HG03097 (cell line): Measurements from ENCODE around the gene DGCR8.

Experiments used
- ATAC-seq: cut with Tn5 transposase; IDR thresholded peaks from one replicate; pipeline ENCODE4 v1.9.1; 2021; ENCODE audit not compliant: unreplicated experiment, low FRiP score

The DGCR8 gene

DNA sequence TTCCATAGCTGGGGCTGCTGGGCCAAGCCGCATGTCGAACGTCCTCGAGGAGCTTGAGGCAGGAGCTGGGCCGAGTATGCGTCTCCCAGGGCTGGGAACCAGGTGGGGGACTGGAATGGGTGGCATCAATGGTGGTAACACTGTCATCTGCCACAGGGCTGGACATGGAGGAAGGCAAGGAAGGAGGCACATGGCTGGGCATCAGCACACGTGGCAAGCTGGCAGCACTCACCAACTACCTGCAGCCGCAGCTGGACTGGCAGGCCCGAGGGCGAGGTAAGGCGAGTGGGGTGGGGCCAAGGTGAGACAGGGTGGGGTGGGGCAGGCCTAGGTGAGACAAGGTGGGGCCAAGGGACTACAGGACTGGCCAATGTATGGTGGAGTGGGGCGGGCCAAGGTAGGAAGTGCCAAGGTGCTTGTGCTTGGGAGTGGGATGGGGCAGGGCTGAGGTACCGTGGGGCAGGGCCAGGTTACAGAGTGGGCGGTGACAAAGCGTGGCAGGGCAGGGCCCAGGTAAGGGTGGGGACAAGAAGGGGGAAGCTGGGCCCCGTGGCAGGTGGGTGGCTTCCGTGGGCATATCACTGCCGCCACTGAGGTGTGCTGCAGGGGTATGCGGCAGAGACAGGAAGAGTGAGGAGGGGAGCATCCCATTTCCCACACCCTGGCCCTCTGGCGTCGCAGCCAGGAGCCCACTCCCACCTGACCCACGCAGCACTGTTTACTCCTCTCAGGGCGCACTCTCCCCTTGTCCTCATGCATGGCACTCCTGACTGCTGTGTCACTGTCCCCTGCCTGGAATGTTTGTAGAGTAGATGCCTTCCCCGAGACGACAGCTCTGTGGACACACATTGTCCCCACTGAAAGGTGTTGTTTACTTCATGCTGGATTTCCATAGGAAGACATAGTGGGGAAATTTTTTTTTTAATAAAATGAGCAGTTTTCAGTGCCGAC lies 27.5 kb upstream of the DGCR8 start:
- no peak for ATAC-seq

DNA sequence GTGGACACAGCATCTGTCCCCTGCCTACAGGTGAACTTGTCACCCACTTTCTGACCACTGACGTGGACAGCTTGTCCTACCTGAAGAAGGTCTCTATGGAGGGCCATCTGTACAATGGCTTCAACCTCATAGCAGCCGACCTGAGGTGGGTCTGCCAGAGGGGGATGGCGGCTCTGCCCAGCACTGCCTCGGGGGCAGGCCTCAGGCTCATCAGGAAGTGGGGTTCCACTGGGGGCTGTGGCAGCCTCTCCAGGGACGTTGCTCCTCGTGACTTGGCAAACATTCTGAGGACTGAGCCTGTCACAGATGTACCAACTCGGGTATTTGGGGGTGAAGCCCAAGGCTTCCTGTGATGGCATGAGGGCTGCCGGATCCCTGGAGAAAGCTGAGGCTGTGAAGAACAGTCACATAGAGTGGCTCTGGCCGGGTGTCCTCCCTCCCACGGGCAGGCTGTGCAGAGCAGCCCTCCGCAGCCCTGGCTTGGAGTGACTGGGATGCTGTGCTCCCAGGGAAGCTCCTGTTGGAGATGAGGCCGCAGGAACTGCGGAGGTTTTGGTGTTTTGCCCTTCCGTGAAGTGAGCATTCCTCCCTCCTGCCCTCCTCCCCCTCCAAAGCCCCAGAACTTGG lies 26.5 kb upstream of the DGCR8 start:
- no peak for ATAC-seq

- ATAC-seq, result no peak
Observed at GRCh38 chr22:20054034-20054427, 26.0 kb upstream of the DGCR8 start.

- no peak for ATAC-seq
Observed at GRCh38 chr22:20054485-20054884, 25.6 kb upstream of the DGCR8 start.

DNA sequence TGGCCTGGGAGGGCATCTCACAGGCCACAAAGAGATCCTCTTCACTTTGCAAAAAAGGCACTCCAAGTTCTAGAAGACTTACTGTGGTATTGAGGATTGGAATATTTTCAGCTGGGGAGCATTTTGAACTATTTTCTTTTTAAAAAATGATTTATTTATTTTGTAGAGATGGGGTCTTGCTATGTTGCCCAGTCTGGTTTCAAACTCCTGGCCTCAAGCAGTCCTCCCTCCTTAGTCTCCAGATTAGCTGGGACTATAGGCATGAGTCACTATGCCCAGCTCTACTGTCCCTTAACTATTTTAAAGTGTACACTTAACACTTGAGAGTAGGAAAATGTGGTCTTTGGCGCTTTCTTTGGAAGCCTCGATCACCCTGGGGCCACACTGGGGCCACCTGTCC lies 24.9 kb upstream of the DGCR8 start:
- ATAC-seq, result no peak

GRCh38 chr22:20055654-20056053 lies 24.4 kb upstream of the DGCR8 start:
- ATAC-seq, result no peak

- no peak for ATAC-seq
Observed at GRCh38 chr22:20056161-20056560, 23.9 kb upstream of the DGCR8 start.

DNA sequence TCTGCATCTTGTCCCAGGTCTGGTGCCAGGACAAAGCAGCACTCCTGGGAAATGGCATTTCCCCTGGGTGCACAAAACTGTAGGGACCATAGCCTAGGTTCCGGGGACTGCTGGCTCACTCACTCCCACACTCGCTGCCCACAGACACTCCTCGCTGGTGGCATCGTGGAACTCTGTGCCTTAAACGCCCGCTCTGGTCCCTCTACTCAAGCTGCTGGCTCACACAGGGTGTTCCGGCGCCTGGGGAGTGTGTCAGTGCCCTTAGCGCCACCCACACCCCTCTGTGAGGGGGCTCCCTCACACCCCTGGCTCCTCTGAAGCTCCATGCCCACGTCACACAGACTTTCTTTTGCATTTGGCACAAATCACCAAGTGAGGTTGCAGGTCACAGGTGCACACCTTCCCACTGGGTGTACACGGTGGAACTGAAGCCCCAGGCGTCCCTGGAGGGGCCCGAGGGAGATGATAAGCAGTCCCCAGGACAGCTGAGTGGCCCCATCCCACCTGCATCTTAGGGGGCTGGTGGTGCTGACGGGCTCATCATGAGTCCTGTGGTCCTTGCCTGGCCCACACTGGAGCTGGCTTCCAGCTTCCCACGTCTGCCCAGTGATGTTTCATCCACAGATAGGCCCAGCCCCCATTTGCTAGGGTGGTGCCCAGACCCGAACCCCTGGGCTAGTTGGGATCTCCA lies 23.2 kb upstream of the DGCR8 start:
- ATAC-seq, result no peak

DNA sequence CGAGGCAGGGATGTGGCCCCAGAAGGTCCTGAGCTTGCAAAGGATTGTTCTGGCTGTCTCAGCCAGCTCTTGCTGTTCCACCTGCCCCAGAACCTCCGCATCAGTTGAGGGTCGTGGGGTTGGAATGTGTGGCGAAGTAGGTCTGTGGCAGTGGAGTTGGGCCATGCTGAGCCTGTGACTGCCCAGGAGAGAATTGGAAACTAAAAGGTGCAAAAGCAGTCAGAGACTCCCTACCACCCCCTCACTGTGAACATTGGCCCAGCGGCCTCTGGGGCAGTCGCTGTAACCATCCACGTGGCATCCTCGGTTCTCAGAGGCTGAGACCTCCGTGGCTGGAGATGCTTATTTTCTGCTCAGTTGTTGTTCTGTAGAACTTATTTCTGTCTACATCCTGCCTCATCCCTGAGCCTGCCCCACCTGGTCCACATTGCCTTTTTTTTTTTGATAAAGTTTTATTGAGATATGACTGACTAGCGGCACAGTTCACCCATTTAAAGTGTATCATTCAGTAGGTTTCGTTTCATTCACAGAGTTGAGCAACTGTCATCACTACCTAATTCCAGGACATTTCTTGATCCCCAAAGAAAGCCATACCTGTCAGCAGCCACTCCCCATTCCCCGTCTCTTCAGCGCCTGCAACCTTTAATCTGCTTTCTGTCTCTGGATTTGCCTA lies 22.3 kb upstream of the DGCR8 start:
- no peak for ATAC-seq

GRCh38 chr22:20058989-20059770 lies 20.9 kb upstream of the DGCR8 start:
- ATAC-seq, result no peak

DNA sequence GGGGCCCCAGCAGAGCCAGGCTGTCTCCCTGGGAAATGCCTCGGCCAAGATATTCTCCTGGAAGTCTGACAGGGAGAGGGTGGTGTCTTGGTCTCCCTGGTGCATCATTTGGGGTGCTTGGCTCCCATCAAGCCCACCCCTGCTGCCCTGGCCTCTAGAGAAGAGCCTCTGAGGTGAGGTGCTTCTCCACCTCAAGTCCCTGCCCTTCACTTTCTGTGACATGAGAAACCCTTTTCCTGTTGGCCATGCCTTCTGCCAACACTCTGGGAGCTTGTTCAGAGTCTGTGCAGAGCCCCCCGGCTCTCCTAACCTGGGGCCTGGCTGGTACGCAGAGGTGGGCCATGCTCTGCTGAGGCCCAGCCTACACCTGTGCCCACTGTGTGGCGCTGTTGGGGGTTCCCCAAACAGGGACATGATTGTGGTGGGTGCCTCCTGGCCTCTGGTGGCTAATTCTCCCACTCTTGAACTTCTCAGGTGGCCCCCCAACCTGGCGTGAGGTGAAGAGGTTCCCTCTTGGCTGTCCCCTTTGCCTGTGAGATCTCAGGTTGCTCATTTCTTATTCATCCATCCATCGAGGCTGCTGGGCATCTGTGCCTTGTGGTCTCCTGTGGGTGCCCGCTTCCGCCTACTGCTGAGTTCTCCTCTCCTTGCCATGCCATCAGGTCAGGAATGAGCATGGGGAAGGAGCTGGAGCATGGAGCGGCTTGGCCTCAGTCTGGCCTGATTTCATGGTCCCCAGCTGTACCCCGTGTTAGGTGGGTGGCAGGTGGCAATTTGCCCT lies 19.2 kb upstream of the DGCR8 start:
- ATAC-seq, result no peak

DNA sequence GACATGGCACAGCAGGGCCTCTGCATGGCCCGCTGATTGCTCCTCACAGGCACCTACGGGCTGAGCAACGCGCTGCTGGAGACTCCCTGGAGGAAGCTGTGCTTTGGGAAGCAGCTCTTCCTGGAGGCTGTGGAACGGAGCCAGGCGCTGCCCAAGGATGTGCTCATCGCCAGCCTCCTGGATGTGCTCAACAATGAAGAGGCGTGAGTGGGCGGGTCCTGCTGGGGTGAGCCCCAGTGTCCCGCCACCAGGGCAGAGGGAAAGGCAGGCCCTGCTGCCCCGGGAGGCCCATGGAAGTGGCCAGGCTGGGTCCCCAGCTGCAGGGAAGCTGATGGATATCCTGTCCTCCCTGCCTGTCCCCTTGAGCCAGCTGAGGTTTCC lies 18.6 kb upstream of the DGCR8 start:
- no peak for ATAC-seq

DNA sequence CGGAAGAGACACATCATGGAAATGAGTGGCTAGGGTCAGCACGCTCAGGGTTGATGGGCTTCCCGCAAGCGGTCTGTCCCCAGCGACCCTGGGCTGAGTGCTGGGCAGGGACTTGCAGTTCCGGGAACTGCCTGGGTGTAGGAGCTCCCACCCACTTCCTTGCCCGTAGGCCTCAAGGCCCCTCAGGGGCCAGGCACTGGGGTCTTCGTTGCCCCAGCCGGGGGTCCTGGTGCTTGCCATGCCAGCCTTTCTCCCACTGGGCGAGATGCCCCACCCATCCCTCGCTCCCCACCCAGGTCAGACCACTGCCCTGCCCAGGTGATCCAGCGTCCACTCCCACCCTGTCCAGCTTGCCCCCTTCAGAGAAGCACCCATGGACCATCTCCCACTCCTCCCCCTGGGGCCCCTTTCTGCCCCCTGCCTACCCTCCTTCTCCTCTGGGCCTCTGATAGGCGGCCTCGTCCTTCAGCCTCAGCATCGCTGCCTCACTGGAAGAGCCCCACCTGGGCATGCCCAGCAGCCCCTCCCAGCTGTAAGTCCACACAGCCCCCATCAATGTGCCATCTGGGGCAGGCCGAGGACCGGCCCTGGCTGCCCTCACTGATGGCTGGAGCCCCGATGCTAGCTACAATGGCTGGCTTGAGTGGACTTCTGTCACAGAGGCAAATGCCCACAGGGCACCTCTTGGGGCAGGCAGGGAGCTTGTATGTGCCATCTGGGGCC lies 17.8 kb upstream of the DGCR8 start:
- ATAC-seq, result no peak

GRCh38 chr22:20062766-20063083 lies 17.3 kb upstream of the DGCR8 start:
- ATAC-seq, result no peak

GRCh38 chr22:20063271-20064139 lies 16.5 kb upstream of the DGCR8 start:
- no peak for ATAC-seq

- no peak for ATAC-seq
Observed at GRCh38 chr22:20064140-20064480, 15.9 kb upstream of the DGCR8 start.

DNA sequence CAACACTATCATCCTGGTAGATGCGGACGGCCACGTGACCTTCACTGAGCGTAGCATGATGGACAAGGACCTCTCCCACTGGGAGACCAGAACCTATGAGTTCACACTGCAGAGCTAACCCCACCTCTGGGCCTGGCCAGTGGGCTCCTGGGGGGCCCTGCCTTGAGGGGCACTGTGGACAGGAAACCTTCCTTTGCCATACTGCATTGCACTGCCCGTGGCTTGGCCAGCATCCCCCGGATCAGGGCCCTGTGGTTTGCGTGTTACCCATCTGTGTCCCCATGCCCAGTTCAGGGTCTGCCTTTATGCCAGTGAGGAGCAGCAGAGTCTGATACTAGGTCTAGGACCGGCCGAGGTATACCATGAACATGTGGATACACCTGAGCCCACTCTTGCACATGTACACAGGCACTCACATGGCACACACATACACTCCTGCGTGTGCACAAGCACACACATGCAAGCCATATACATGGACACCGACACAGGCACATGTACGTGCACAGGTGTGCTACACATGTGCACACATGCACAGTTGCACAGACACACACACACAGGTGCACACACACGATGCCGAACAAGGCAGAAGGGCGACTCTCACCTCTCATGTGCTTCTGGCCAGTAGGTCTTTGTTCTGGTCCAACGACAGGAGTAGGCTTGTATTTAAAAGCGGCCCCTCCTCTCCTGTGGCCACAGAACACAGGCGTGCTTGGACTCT lies 15.3 kb upstream of the DGCR8 start:
- no peak for ATAC-seq
